ENCODE results near the gene LDLRAD4.

LDLRAD4 gene

DNA sequence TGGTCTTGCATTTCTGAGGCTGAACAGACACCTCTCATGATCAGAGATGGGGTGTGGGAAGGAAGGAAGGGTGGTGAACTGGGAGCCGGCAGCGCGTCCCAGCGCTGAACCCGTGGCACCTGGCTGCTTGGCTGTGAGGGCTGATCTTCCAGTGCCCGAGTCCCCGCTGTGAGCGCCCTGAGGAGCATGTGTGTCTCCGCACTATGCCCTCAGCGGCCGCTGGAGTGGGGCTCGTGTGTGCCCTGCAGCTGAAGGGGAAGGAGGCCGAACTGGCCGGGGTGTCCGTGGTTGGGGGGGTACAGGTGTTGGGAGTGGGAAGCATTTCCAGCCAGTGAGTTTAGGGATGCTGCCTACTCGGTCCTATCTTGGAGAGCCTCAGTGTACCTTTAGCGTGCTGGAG, 82.2 kb downstream of the LDLRAD4 start:
- no peak overlapping the region for H2BK120ac ChIP-seq (ENCODE audit: low read depth, low read length)
- H3K79me1 ChIP-seq (replicated peaks; ENCODE audit: low read length, poor library complexity, severe bottlenecking): no peaks in the 10 kb centered on the region
- peaks cover 1% of the 10 kb centered on the region for H3K4me1 ChIP-seq (ENCODE audit: control insufficient read depth, insufficient read depth, low read depth, low read length)
- no peak overlapping the region for H3K23ac ChIP-seq (ENCODE audit: low read length in 2 of 2)
- no peak overlapping the region for H3K4me2 ChIP-seq (ENCODE audit: low read length, poor library complexity, severe bottlenecking)
- H3K27me3 ChIP-seq (ENCODE audit: control insufficient read depth in 1 of 2, insufficient read depth in 1 of 2, low read length in 2 of 2): peaks cover 3 to 5% of the 10 kb centered on the region in 2 experiments
- H2AK5ac ChIP-seq (ENCODE audit: low read length, severe bottlenecking): no peak overlapping the region
- no peaks in the 10 kb centered on the region for H3K36me3 ChIP-seq (ENCODE audit: control insufficient read depth in 1 of 2, insufficient read depth in 2 of 2, low read depth in 1 of 2, low read length in 2 of 2)
- 97% methylated on average over 17 of the region's 17 CpGs for WGBS
- no peak overlapping the region for H3K9ac ChIP-seq (ENCODE audit: low read length)
- H3K9me3 ChIP-seq (ENCODE audit: control insufficient read depth, low read length): peaks cover 7% of the 10 kb centered on the region
- no peak overlapping the region for H2AFZ ChIP-seq (ENCODE audit: low read depth, low read length)
- no peak for DNase-seq
- no peak overlapping the region for H2BK5ac ChIP-seq (ENCODE audit: low read depth, low read length, poor library complexity, severe bottlenecking)
- no peak overlapping the region for H2BK15ac ChIP-seq (ENCODE audit: low read depth, poor library complexity, severe bottlenecking)
- no peak overlapping the region for H4K8ac ChIP-seq (ENCODE audit: low read length)
- H3K14ac ChIP-seq (ENCODE audit: low read length in 2 of 2): no peak overlapping the region
- H3K27ac ChIP-seq (ENCODE audit: low read length, poor library complexity, severe bottlenecking): no peak overlapping the region
- H3K4me3 ChIP-seq (ENCODE audit: insufficient read depth in 1 of 2, low read depth in 1 of 2, low read length in 2 of 2): no peak overlapping the region
- no peak overlapping the region for H4K91ac ChIP-seq (ENCODE audit: low read length)
- H2BK12ac ChIP-seq (ENCODE audit: low read length in 2 of 2): no peak overlapping the region
- H3K4ac ChIP-seq (ENCODE audit: low read depth in 1 of 2, low read length in 2 of 2): no peak overlapping the region
- H3K18ac ChIP-seq (ENCODE audit: low read depth in 1 of 2, low read length in 2 of 2): no peak overlapping the region

DNA sequence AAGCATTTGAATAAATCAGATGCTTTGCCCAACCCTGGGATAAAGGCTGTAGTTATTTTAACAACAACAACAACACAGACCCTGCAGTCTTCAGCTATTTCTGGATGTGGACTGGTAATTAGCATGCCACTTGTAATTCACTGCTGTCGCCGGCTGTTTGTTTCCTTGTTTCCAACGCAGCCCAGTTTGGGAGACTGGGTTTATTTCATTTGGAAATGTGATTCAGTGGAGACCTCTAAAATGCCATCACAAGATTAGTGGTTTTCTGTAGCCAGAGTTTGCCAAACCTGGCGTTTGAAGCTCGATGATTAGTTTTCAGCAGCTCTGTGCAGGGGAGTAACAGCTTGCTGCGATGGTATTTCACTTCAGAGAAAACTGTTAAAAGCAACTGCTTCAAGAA, 83.5 kb downstream of the LDLRAD4 start:
- H3K4me3 ChIP-seq (ENCODE audit: insufficient read depth in 1 of 2, low read depth in 1 of 2, low read length in 2 of 2): no peak overlapping the region
- no peak overlapping the region for H3K4me2 ChIP-seq (ENCODE audit: low read length, poor library complexity, severe bottlenecking)
- no peak overlapping the region for H4K8ac ChIP-seq (ENCODE audit: low read length)
- H3K9me3 ChIP-seq (ENCODE audit: control insufficient read depth, low read length): peaks cover 11% of the 10 kb centered on the region
- no peak overlapping the region for H3K14ac ChIP-seq (ENCODE audit: low read length in 2 of 2)
- H2BK15ac ChIP-seq (ENCODE audit: low read depth, poor library complexity, severe bottlenecking): no peak overlapping the region
- H2BK120ac ChIP-seq (ENCODE audit: low read depth, low read length): no peak overlapping the region
- H3K4me1 ChIP-seq (ENCODE audit: control insufficient read depth, insufficient read depth, low read depth, low read length): no peaks in the 10 kb centered on the region
- no peak overlapping the region for H4K91ac ChIP-seq (ENCODE audit: low read length)
- no peak overlapping the region for H3K23ac ChIP-seq (ENCODE audit: low read length in 2 of 2)
- no peaks in the 10 kb centered on the region for H3K36me3 ChIP-seq (ENCODE audit: control insufficient read depth in 1 of 2, insufficient read depth in 2 of 2, low read depth in 1 of 2, low read length in 2 of 2)
- WGBS: 69% methylated on average over 6 of the region's 6 CpGs
- peaks cover 5 to 7% of the 10 kb centered on the region in 2 experiments for H3K27me3 ChIP-seq (ENCODE audit: control insufficient read depth in 1 of 2, insufficient read depth in 1 of 2, low read length in 2 of 2)
- no peak for DNase-seq
- H3K27ac ChIP-seq (ENCODE audit: low read length, poor library complexity, severe bottlenecking): no peak overlapping the region
- no peak overlapping the region for H3K9ac ChIP-seq (ENCODE audit: low read length)
- H2AFZ ChIP-seq (ENCODE audit: low read depth, low read length): no peak overlapping the region
- H2AK5ac ChIP-seq (ENCODE audit: low read length, severe bottlenecking): no peak overlapping the region
- no peak overlapping the region for H3K4ac ChIP-seq (ENCODE audit: low read depth in 1 of 2, low read length in 2 of 2)
- H3K18ac ChIP-seq (ENCODE audit: low read depth in 1 of 2, low read length in 2 of 2): no peak overlapping the region
- no peak overlapping the region for H2BK12ac ChIP-seq (ENCODE audit: low read length in 2 of 2)
- no peaks in the 10 kb centered on the region for H3K79me1 ChIP-seq (replicated peaks; ENCODE audit: low read length, poor library complexity, severe bottlenecking)
- H2BK5ac ChIP-seq (ENCODE audit: low read depth, low read length, poor library complexity, severe bottlenecking): no peak overlapping the region

GRCh38 chr18:13302457-13303225, 84.1 kb downstream of the LDLRAD4 start:
- Histone ChIP-seq H3K9me3 (ENCODE audit: control insufficient read depth, low read length) (peaks cover 11% of the 10 kb centered on the region), H3K36me3 (ENCODE audit: control insufficient read depth in 1 of 2, insufficient read depth in 2 of 2, low read depth in 1 of 2, low read length in 2 of 2) (no peaks in the 10 kb centered on the region), H3K4me2 (ENCODE audit: low read length, poor library complexity, severe bottlenecking) (no peak overlapping the region), H3K9ac (ENCODE audit: low read length) (no peak overlapping the region), H2BK12ac (ENCODE audit: low read length in 2 of 2) (no peak overlapping the region), H3K18ac (ENCODE audit: low read depth in 1 of 2, low read length in 2 of 2) (no peak overlapping the region), H3K4me1 (ENCODE audit: control insufficient read depth, insufficient read depth, low read depth, low read length) (no peaks in the 10 kb centered on the region), H2AFZ (ENCODE audit: low read depth, low read length) (no peak overlapping the region), H4K8ac (ENCODE audit: low read length) (no peak overlapping the region), H2AK5ac (ENCODE audit: low read length, severe bottlenecking) (no peak overlapping the region), H2BK120ac (ENCODE audit: low read depth, low read length) (no peak overlapping the region), H2BK5ac (ENCODE audit: low read depth, low read length, poor library complexity, severe bottlenecking) (no peak overlapping the region), H3K14ac (ENCODE audit: low read length in 2 of 2) (no peak overlapping the region), H3K27ac (ENCODE audit: low read length, poor library complexity, severe bottlenecking) (no peak overlapping the region), H3K4ac (ENCODE audit: low read depth in 1 of 2, low read length in 2 of 2) (no peak overlapping the region), H3K23ac (ENCODE audit: low read length in 2 of 2) (no peak overlapping the region), H3K4me3 (ENCODE audit: insufficient read depth in 1 of 2, low read depth in 1 of 2, low read length in 2 of 2) (no peak overlapping the region), H4K91ac (ENCODE audit: low read length) (no peak overlapping the region), H3K27me3 (ENCODE audit: control insufficient read depth in 1 of 2, insufficient read depth in 1 of 2, low read length in 2 of 2) (peaks cover 5 to 7% of the 10 kb centered on the region in 2 experiments), H3K79me1 (replicated peaks; ENCODE audit: low read length, poor library complexity, severe bottlenecking) (no peaks in the 10 kb centered on the region), H2BK15ac (ENCODE audit: low read depth, poor library complexity, severe bottlenecking) (no peak overlapping the region)
- WGBS: 66% methylated on average over 8 of the region's 8 CpGs
- no peak for DNase-seq

GRCh38 chr18:13303756-13304364, 85.3 kb downstream of the LDLRAD4 start:
- Histone ChIP-seq H3K4me2 (ENCODE audit: low read length, poor library complexity, severe bottlenecking) (no peak overlapping the region), H2BK15ac (ENCODE audit: low read depth, poor library complexity, severe bottlenecking) (no peak overlapping the region), H3K4ac (ENCODE audit: low read depth in 1 of 2, low read length in 2 of 2) (no peak overlapping the region), H4K8ac (ENCODE audit: low read length) (no peak overlapping the region), H3K9me3 (ENCODE audit: control insufficient read depth, low read length) (peaks cover 11% of the 10 kb centered on the region), H3K4me1 (ENCODE audit: control insufficient read depth, insufficient read depth, low read depth, low read length) (no peaks in the 10 kb centered on the region), H3K27me3 (ENCODE audit: control insufficient read depth in 1 of 2, insufficient read depth in 1 of 2, low read length in 2 of 2) (peaks cover 5 to 7% of the 10 kb centered on the region in 2 experiments), H3K18ac (ENCODE audit: low read depth in 1 of 2, low read length in 2 of 2) (no peak overlapping the region), H2BK12ac (ENCODE audit: low read length in 2 of 2) (no peak overlapping the region), H2BK120ac (ENCODE audit: low read depth, low read length) (no peak overlapping the region), H3K9ac (ENCODE audit: low read length) (no peak overlapping the region), H2AFZ (ENCODE audit: low read depth, low read length) (no peak overlapping the region), H3K23ac (ENCODE audit: low read length in 2 of 2) (no peak overlapping the region), H3K79me1 (replicated peaks; ENCODE audit: low read length, poor library complexity, severe bottlenecking) (no peaks in the 10 kb centered on the region), H3K36me3 (ENCODE audit: control insufficient read depth in 1 of 2, insufficient read depth in 2 of 2, low read depth in 1 of 2, low read length in 2 of 2) (no peaks in the 10 kb centered on the region), H2AK5ac (ENCODE audit: low read length, severe bottlenecking) (no peak overlapping the region), H2BK5ac (ENCODE audit: low read depth, low read length, poor library complexity, severe bottlenecking) (no peak overlapping the region), H3K27ac (ENCODE audit: low read length, poor library complexity, severe bottlenecking) (no peak overlapping the region), H4K91ac (ENCODE audit: low read length) (no peak overlapping the region), H3K4me3 (ENCODE audit: insufficient read depth in 1 of 2, low read depth in 1 of 2, low read length in 2 of 2) (no peak overlapping the region), H3K14ac (ENCODE audit: low read length in 2 of 2) (no peak overlapping the region)
- no peak for DNase-seq
- WGBS: 57% methylated on average over 6 of the region's 6 CpGs

All from mesenchymal stem cell (in vitro differentiated cells and primary cell).